Omental fat pad (tissue), 4 donors: Measurements from ENCODE around the gene PRPS1L1. TPM values are rescaled to one million over a fixed set of nuclear protein-coding genes. Genes with fewer than 3 reads are reported as not detected.
A peak's percentile ranks its signal among the peaks of the same experiment; 100 is the strongest.

Experiments used
- ATAC-seq: fragments of 150-250 bp; one replicate; pipeline ENCODE4 v1.9.1; 2016; ENCODE audit warnings: mild to moderate bottlenecking, moderate library complexity; ENCODE audit not compliant: low FRiP score
- DNase-seq: peaks from one replicate; pipeline ENCODE4 v3.0.0-alpha.2; 2019; ENCODE audit warnings: low spot score
- CTCF ChIP-seq, 3 donors: fragments of 450-650 bp; IDR thresholded peaks; one replicate each; pipeline ENCODE4 v1.5.1; 2016 to 2017; ENCODE audit warnings: antibody characterized with exemption in 3 of 3, mild to moderate bottlenecking in 3 of 3, moderate library complexity in 2 of 3
- total RNA-seq, 4 donors: library from RNA; depleted of rRNA; stranded (reverse); fragments of >200 nt; gene quantifications; one replicate each; pipeline ENCODE4 v1.1.0, GENCODE V29; 2016

The PRPS1L1 gene
- total RNA-seq, 4 donors from 2014 or later: not detected

- ATAC-seq: no peak
- DNase-seq: no peak
- no peak for TF ChIP-seq CTCF (IDR thresholded peaks at IDR 0.05)
Observed at GRCh38 chr7:17988141-17988540, 39.5 kb downstream of the PRPS1L1 start.

- DNase-seq (no peak), ATAC-seq (peak; percentile 81)
- TF ChIP-seq CTCF (IDR thresholded peaks at IDR 0.05): no peak
Observed at GRCh38 chr7:17986851-17987250, 40.8 kb downstream of the PRPS1L1 start.

GRCh38 chr7:17985473-17986239, 42.0 kb downstream of the PRPS1L1 start:
- no peak for ATAC-seq
- no peak for TF ChIP-seq CTCF (IDR thresholded peaks at IDR 0.05)
- DNase-seq: no peak

GRCh38 chr7:17984288-17984687, 43.4 kb downstream of the PRPS1L1 start:
- ATAC-seq (no peak), DNase-seq (no peak)
- TF ChIP-seq CTCF (IDR thresholded peaks at IDR 0.05): no peak

GRCh38 chr7:17983221-17984062, 44.2 kb downstream of the PRPS1L1 start:
- ATAC-seq: no peak
- DNase-seq: no peak
- TF ChIP-seq CTCF (IDR thresholded peaks at IDR 0.05): no peak

GRCh38 chr7:17976952-17977351, 50.7 kb downstream of the PRPS1L1 start:
- no peak for ATAC-seq
- no peak for TF ChIP-seq CTCF (IDR thresholded peaks at IDR 0.05)
- no peak for DNase-seq

Other genes starting within 250 kb of the PRPS1L1 start
- gene SNX13, start 87.4 kb downstream of the PRPS1L1 start, total RNA-seq: 10 to 100 TPM; 59.2 to 88.4 (median 68.9) TPM